Prostate gland (tissue), 2 donors: Measurements from ENCODE around the gene RARG.
"Not testable (repeated sequence)": the region's sequence is repeated elsewhere in the genome, so short reads cannot be mapped to it uniquely, and the experiment has no call there.

ENCODE experiments used
- POLR2AphosphoS5 ChIP-seq: sonication (generic); formaldehyde crosslinking; IDR thresholded peaks from one replicate; pipeline ENCODE4 v1.6.1; 2017; ENCODE audit warnings: antibody characterized with exemption
- TF ChIP-seq, protein P1 (sequence below), 4 experiments: fragments of 200-600 bp in 2 of 4; fragments of 450-650 bp in 2 of 4; sonication (generic) in 2 of 4; IDR thresholded peaks; 1 replicate in 3 of 4; 2 replicates in 1 of 4; pipeline ENCODE4 v1.5.1; 2016 to 2019; ENCODE audit warnings: antibody characterized with exemption in 4 of 4, mild to moderate bottlenecking in 2 of 4, moderate library complexity in 2 of 4

DNA sequence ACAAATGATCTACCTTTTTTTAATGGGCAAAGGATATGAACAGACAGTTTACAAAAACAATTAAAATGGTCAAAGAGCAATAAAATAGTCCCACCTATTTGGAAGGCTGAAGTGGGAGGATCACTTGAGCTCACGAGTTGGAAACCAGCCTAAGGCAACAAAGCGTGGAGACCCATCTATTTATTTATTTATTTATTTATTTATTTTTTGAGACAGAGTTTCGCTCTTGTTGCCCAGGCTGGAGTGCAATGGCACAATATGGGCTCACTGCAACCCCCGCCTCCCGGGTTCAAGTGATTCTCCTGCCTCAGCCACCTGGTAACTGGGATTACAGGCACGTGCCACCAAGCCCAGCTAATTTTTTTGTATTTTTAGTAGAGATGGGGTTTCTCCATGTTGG is 54.6 kb downstream of the RARG start:
- TF ChIP-seq POLR2AphosphoS5, result not testable (repeated sequence)
- TF ChIP-seq, protein P1, sequence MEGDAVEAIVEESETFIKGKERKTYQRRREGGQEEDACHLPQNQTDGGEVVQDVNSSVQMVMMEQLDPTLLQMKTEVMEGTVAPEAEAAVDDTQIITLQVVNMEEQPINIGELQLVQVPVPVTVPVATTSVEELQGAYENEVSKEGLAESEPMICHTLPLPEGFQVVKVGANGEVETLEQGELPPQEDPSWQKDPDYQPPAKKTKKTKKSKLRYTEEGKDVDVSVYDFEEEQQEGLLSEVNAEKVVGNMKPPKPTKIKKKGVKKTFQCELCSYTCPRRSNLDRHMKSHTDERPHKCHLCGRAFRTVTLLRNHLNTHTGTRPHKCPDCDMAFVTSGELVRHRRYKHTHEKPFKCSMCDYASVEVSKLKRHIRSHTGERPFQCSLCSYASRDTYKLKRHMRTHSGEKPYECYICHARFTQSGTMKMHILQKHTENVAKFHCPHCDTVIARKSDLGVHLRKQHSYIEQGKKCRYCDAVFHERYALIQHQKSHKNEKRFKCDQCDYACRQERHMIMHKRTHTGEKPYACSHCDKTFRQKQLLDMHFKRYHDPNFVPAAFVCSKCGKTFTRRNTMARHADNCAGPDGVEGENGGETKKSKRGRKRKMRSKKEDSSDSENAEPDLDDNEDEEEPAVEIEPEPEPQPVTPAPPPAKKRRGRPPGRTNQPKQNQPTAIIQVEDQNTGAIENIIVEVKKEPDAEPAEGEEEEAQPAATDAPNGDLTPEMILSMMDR (IDR thresholded peaks at IDR 0.05), result not testable (repeated sequence)
